ENCODE data around the gene DSG4.

DSG4 gene

DNA sequence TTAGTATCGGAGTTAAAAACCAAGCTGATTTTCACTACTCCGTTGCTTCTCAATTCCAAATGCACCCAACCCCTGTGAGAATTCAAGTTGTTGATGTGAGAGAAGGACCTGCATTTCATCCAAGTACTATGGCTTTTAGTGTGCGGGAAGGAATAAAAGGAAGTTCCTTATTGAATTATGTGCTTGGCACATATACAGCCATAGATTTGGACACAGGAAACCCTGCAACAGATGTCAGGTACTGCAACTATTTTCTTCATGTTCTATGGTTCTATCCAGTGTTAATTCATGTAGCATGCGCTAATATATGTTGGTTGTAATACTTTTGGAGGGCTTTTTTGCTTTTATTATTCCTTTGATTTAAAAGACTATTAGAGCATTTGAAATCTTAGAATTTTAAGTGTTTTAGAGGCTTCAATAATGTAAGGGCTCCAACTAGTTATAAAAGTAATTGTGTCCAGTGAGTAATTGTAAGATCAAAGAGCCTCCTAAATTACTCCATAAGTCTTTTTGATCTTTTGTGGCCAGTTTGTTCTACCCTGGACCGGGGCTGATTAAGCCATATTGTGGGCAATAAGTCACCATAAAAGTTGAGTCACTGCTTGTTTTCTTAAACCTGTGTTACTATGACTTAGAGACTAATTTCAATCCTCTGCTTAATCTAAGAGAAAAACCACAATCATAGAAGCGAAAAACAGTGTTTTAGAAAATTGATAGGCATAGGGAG is 22.9 kb downstream of the DSG4 start:
- no peak for DNase-seq (ENCODE audit: extremely low read depth, insufficient read length)
- no peaks in the 10 kb centered on the region for H3K27me3 ChIP-seq (replicated peaks; ENCODE audit: control insufficient read depth, insufficient read depth, low read length)

DNA sequence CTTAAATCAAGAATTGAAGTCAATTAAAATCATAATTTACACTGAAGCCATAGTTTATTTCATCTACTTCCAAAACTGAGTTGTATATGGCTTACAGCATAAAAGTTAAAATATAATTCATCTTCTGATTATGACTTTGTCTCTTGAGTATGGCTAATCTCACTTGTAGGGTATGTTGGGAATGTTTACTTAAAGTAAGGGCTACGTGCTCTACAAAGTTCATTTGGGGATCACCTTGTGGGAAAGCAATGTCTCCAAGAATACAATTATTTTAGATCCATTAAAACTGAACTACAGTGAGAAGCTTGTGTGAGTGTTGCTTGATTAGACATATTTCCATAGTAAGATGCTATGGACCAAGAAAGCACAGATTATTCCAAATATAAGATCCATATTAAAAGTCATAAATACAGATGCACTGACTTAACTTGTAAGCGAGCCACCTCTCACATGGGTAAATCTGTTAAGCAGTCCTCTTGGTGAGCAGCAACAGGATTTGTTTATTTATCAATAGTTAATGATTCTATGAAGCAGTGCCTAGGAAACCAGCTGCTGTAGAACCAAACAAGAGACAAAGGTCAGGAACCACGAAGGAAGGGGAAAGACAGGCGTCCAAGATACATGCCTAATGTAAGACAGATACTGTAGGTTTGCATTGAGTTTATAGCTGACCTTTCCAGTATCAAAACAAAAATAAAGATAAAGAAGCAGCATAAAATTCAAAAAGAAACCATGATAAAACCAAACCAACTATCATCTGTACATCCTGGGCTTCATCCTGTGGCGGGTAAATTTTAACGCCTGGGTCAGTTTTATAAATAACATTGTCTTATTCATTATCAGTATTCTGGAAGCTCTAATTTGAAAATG is 24.8 kb downstream of the DSG4 start:
- Histone ChIP-seq H3K36me3 (ENCODE audit: control insufficient read depth, insufficient read depth, low read length) (no peaks in the 10 kb centered on the region), H3K27me3 (replicated peaks; ENCODE audit: control insufficient read depth, insufficient read depth, low read length) (no peaks in the 10 kb centered on the region), H3K4me3 (replicated peaks; ENCODE audit: low read depth, low read length) (no peak overlapping the region)
- TF ChIP-seq, protein P1, sequence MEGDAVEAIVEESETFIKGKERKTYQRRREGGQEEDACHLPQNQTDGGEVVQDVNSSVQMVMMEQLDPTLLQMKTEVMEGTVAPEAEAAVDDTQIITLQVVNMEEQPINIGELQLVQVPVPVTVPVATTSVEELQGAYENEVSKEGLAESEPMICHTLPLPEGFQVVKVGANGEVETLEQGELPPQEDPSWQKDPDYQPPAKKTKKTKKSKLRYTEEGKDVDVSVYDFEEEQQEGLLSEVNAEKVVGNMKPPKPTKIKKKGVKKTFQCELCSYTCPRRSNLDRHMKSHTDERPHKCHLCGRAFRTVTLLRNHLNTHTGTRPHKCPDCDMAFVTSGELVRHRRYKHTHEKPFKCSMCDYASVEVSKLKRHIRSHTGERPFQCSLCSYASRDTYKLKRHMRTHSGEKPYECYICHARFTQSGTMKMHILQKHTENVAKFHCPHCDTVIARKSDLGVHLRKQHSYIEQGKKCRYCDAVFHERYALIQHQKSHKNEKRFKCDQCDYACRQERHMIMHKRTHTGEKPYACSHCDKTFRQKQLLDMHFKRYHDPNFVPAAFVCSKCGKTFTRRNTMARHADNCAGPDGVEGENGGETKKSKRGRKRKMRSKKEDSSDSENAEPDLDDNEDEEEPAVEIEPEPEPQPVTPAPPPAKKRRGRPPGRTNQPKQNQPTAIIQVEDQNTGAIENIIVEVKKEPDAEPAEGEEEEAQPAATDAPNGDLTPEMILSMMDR (IDR thresholded peaks at IDR 0.05; ENCODE audit: insufficient read depth, low read length, poor library complexity, severe bottlenecking): no peak
- DNase-seq (ENCODE audit: extremely low read depth, insufficient read length): no peak

More for the DNA sequence above, 22.9 kb downstream of the DSG4 start:
- TF ChIP-seq, protein P1 (IDR thresholded peaks at IDR 0.05; ENCODE audit: insufficient read depth, low read length, poor library complexity, severe bottlenecking): no peak
- Histone ChIP-seq H3K4me3 (replicated peaks; ENCODE audit: low read depth, low read length) (no peak overlapping the region), H3K36me3 (ENCODE audit: control insufficient read depth, insufficient read depth, low read length) (no peaks in the 10 kb centered on the region)

DNA sequence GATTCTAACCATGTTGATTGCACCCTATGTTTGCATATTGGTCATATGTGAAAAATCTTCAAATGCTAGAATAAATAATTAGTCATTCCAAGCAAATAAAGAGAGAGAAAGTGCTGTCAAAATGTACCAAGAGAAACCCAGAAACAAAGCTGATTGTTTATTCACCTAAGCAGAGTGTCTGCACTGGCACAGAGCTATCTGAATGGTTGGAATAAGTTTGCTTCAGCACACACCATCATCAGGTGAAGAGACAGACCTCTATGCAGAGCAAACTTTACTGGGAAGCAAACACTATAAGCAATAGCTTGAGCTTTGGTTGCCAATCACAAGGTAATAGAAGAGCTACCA is 25.4 kb downstream of the DSG4 start:
- Histone ChIP-seq H3K4me3 (replicated peaks; ENCODE audit: low read depth, low read length) (no peak overlapping the region), H3K27me3 (replicated peaks; ENCODE audit: control insufficient read depth, insufficient read depth, low read length) (no peaks in the 10 kb centered on the region), H3K36me3 (ENCODE audit: control insufficient read depth, insufficient read depth, low read length) (no peaks in the 10 kb centered on the region)
- DNase-seq (ENCODE audit: extremely low read depth, insufficient read length): no peak
- TF ChIP-seq, protein P1 (IDR thresholded peaks at IDR 0.05; ENCODE audit: insufficient read depth, low read length, poor library complexity, severe bottlenecking): no peak

DNA sequence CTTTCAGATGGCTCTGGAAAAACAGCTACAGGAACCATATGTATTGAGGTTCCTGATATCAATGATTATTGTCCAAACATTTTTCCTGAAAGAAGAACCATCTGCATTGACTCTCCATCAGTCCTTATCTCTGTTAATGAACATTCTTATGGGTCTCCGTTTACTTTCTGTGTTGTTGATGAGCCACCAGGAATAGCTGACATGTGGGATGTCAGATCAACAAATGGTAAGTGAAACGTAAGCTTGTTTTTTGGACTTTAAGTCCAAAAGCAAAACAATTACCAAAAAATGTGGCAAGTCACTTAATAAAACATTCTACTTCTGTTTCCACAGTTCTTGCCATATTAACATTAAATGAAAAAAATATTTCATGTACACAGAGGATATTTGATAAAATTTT is 26.8 kb downstream of the DSG4 start:
- TF ChIP-seq, protein P1 (IDR thresholded peaks at IDR 0.05; ENCODE audit: insufficient read depth, low read length, poor library complexity, severe bottlenecking): no peak
- Histone ChIP-seq H3K4me3 (replicated peaks; ENCODE audit: low read depth, low read length) (no peak overlapping the region), H3K27me3 (replicated peaks; ENCODE audit: control insufficient read depth, insufficient read depth, low read length) (no peaks in the 10 kb centered on the region), H3K36me3 (ENCODE audit: control insufficient read depth, insufficient read depth, low read length) (no peaks in the 10 kb centered on the region)
- DNase-seq (ENCODE audit: extremely low read depth, insufficient read length): no peak

DNA sequence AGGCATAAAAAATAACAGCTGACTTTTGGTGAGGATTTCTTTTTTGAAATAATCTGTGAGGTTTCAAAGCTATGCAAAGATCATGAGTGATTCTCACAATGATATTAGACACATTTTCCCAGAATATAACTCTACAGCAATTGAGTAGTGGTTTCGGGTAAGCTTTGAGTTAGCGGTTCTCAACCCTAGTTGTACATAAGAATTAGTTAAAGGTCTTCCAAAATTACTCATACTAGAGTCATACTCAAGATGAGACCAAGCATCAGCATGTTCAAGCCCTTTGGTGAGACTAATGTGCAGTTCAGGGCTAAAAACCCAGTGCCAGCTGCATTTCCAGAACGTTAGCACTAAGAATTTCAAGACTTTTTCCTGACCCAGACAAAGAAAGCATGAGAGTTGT is 31.1 kb downstream of the DSG4 start:
- Histone ChIP-seq H3K4me3 (replicated peaks; ENCODE audit: low read depth, low read length) (no peak overlapping the region), H3K36me3 (ENCODE audit: control insufficient read depth, insufficient read depth, low read length) (no peaks in the 10 kb centered on the region), H3K27me3 (replicated peaks; ENCODE audit: control insufficient read depth, insufficient read depth, low read length) (no peaks in the 10 kb centered on the region)
- DNase-seq (ENCODE audit: extremely low read depth, insufficient read length): no peak
- TF ChIP-seq, protein P1 (IDR thresholded peaks at IDR 0.05; ENCODE audit: insufficient read depth, low read length, poor library complexity, severe bottlenecking): no peak

All from GM06990 (cell line).